ENCODE results near the gene CCDC141. TPM values are rescaled to one million over a fixed set of nuclear protein-coding genes. Genes with fewer than 3 reads are reported as not detected.

CCDC141 gene
- total RNA-seq, 1 donor from 2014 or later = 0.78 TPM

GRCh38 chr2:178915423-178916173 is 134.3 kb downstream of the CCDC141 start:
- H3K4me3 Mint-ChIP-seq = no peak overlapping the region
- H3K27me3 Mint-ChIP-seq (ENCODE audit: insufficient read depth) = no peaks in the 10 kb centered on the region
- no peak overlapping the region for H3K27ac Mint-ChIP-seq
- H3K36me3 Mint-ChIP-seq (ENCODE audit: low read depth) = no peaks in the 10 kb centered on the region
- no peaks in the 10 kb centered on the region for H3K4me1 Mint-ChIP-seq (ENCODE audit: low read depth)
- intact Hi-C loops (cut with micrococcal nuclease) = loop anchor here (2.0 kb wide), 1 partner anchor 215 kb away; no protein-coding TSS in a partner anchor
- no peaks in the 10 kb centered on the region for H3K9me3 Mint-ChIP-seq
- no peak for DNase-seq (ENCODE audit: low spot score)

GRCh38 chr2:178914259-178914849 is 135.6 kb downstream of the CCDC141 start:
- peak; percentile 54 for DNase-seq (ENCODE audit: low spot score)
- Mint-ChIP-seq H3K36me3 (ENCODE audit: low read depth) (no peaks in the 10 kb centered on the region), H3K27me3 (ENCODE audit: insufficient read depth) (no peaks in the 10 kb centered on the region), H3K4me1 (ENCODE audit: low read depth) (no peaks in the 10 kb centered on the region), H3K9me3 (no peaks in the 10 kb centered on the region), H3K27ac (no peak overlapping the region), H3K4me3 (no peak overlapping the region)
- intact Hi-C loops (cut with micrococcal nuclease) = loop anchor here (1.0 to 2.0 kb wide), 5 partner anchors 23 to 215 kb away; no protein-coding TSS in a partner anchor

GRCh38 chr2:178913049-178913441 is 136.9 kb downstream of the CCDC141 start:
- no peak for DNase-seq (ENCODE audit: low spot score)
- H3K4me3 Mint-ChIP-seq = no peak overlapping the region
- intact Hi-C loops (cut with micrococcal nuclease) = no loop called here
- H3K36me3 Mint-ChIP-seq (ENCODE audit: low read depth) = no peaks in the 10 kb centered on the region
- H3K27me3 Mint-ChIP-seq (ENCODE audit: insufficient read depth) = no peaks in the 10 kb centered on the region
- H3K27ac Mint-ChIP-seq = no peak overlapping the region
- H3K4me1 Mint-ChIP-seq (ENCODE audit: low read depth) = no peaks in the 10 kb centered on the region
- no peaks in the 10 kb centered on the region for H3K9me3 Mint-ChIP-seq

GRCh38 chr2:178912416-178913048 is 137.4 kb downstream of the CCDC141 start:
- no peaks in the 10 kb centered on the region for H3K4me1 Mint-ChIP-seq (ENCODE audit: low read depth)
- intact Hi-C loops (cut with micrococcal nuclease) = no loop called here
- no peak overlapping the region for H3K27ac Mint-ChIP-seq
- H3K36me3 Mint-ChIP-seq (ENCODE audit: low read depth) = no peaks in the 10 kb centered on the region
- DNase-seq (ENCODE audit: low spot score) = no peak
- H3K27me3 Mint-ChIP-seq (ENCODE audit: insufficient read depth) = no peaks in the 10 kb centered on the region
- no peaks in the 10 kb centered on the region for H3K9me3 Mint-ChIP-seq
- no peak overlapping the region for H3K4me3 Mint-ChIP-seq

GRCh38 chr2:178911039-178911438 is 138.9 kb downstream of the CCDC141 start:
- no peaks in the 10 kb centered on the region for H3K27me3 Mint-ChIP-seq (ENCODE audit: insufficient read depth)
- no peaks in the 10 kb centered on the region for H3K4me1 Mint-ChIP-seq (ENCODE audit: low read depth)
- intact Hi-C loops (cut with micrococcal nuclease) = no loop called here
- H3K36me3 Mint-ChIP-seq (ENCODE audit: low read depth) = no peaks in the 10 kb centered on the region
- no peak overlapping the region for H3K4me3 Mint-ChIP-seq
- H3K27ac Mint-ChIP-seq = no peak overlapping the region
- DNase-seq (ENCODE audit: low spot score) = no peak
- H3K9me3 Mint-ChIP-seq = no peaks in the 10 kb centered on the region

- H3K27ac Mint-ChIP-seq = no peak overlapping the region
- intact Hi-C loops (cut with micrococcal nuclease) = no loop called here
- H3K4me1 Mint-ChIP-seq (ENCODE audit: low read depth) = no peaks in the 10 kb centered on the region
- H3K36me3 Mint-ChIP-seq (ENCODE audit: low read depth) = no peaks in the 10 kb centered on the region
- H3K9me3 Mint-ChIP-seq = no peaks in the 10 kb centered on the region
- no peak for DNase-seq (ENCODE audit: low spot score)
- H3K4me3 Mint-ChIP-seq = no peak overlapping the region
- H3K27me3 Mint-ChIP-seq (ENCODE audit: insufficient read depth) = no peaks in the 10 kb centered on the region
These were observed 139.9 kb downstream of the CCDC141 start for GRCh38 chr2:178910005-178910404.

- Mint-ChIP-seq H3K27me3 (ENCODE audit: insufficient read depth) (no peaks in the 10 kb centered on the region), H3K4me1 (ENCODE audit: low read depth) (no peaks in the 10 kb centered on the region), H3K27ac (no peak overlapping the region), H3K9me3 (no peaks in the 10 kb centered on the region), H3K36me3 (ENCODE audit: low read depth) (no peaks in the 10 kb centered on the region), H3K4me3 (no peak overlapping the region)
- intact Hi-C loops (cut with micrococcal nuclease) = no loop called here
- no peak for DNase-seq (ENCODE audit: low spot score)
These were observed 140.4 kb downstream of the CCDC141 start for GRCh38 chr2:178909507-178909906.

GRCh38 chr2:178908810-178909209 is 141.1 kb downstream of the CCDC141 start:
- H3K4me1 Mint-ChIP-seq (ENCODE audit: low read depth) = no peaks in the 10 kb centered on the region
- no peak overlapping the region for H3K27ac Mint-ChIP-seq
- H3K27me3 Mint-ChIP-seq (ENCODE audit: insufficient read depth) = no peaks in the 10 kb centered on the region
- DNase-seq (ENCODE audit: low spot score) = no peak
- intact Hi-C loops (cut with micrococcal nuclease) = no loop called here
- no peaks in the 10 kb centered on the region for H3K9me3 Mint-ChIP-seq
- H3K36me3 Mint-ChIP-seq (ENCODE audit: low read depth) = no peaks in the 10 kb centered on the region
- H3K4me3 Mint-ChIP-seq = no peak overlapping the region

GRCh38 chr2:178905261-178905660 is 144.7 kb downstream of the CCDC141 start:
- no peaks in the 10 kb centered on the region for H3K36me3 Mint-ChIP-seq (ENCODE audit: low read depth)
- no peak overlapping the region for H3K27ac Mint-ChIP-seq
- H3K9me3 Mint-ChIP-seq = no peaks in the 10 kb centered on the region
- no peaks in the 10 kb centered on the region for H3K27me3 Mint-ChIP-seq (ENCODE audit: insufficient read depth)
- intact Hi-C loops (cut with micrococcal nuclease) = no loop called here
- no peak for DNase-seq (ENCODE audit: low spot score)
- H3K4me3 Mint-ChIP-seq = no peak overlapping the region
- H3K4me1 Mint-ChIP-seq (ENCODE audit: low read depth) = no peaks in the 10 kb centered on the region

GRCh38 chr2:178899656-178900055 is 150.3 kb downstream of the CCDC141 start:
- Mint-ChIP-seq H3K27ac (no peak overlapping the region), H3K4me3 (no peak overlapping the region), H3K4me1 (ENCODE audit: low read depth) (no peaks in the 10 kb centered on the region), H3K9me3 (no peaks in the 10 kb centered on the region), H3K27me3 (ENCODE audit: insufficient read depth) (peaks cover 2% of the 10 kb centered on the region), H3K36me3 (ENCODE audit: low read depth) (no peaks in the 10 kb centered on the region)
- intact Hi-C loops (cut with micrococcal nuclease) = no loop called here
- DNase-seq (ENCODE audit: low spot score) = no peak

- H3K36me3 Mint-ChIP-seq (ENCODE audit: low read depth) = no peaks in the 10 kb centered on the region
- DNase-seq (ENCODE audit: low spot score) = no peak
- no peaks in the 10 kb centered on the region for H3K9me3 Mint-ChIP-seq
- no peak overlapping the region for H3K4me3 Mint-ChIP-seq
- intact Hi-C loops (cut with micrococcal nuclease) = no loop called here
- H3K27ac Mint-ChIP-seq = no peak overlapping the region
- H3K4me1 Mint-ChIP-seq (ENCODE audit: low read depth) = no peaks in the 10 kb centered on the region
- peaks cover 2% of the 10 kb centered on the region for H3K27me3 Mint-ChIP-seq (ENCODE audit: insufficient read depth)
These were observed 154.1 kb downstream of the CCDC141 start for GRCh38 chr2:178895872-178896271.

GRCh38 chr2:178895171-178895570 is 154.8 kb downstream of the CCDC141 start:
- Mint-ChIP-seq H3K4me3 (no peak overlapping the region), H3K9me3 (no peaks in the 10 kb centered on the region), H3K27me3 (ENCODE audit: insufficient read depth) (peaks cover 2% of the 10 kb centered on the region), H3K4me1 (ENCODE audit: low read depth) (no peaks in the 10 kb centered on the region), H3K27ac (no peak overlapping the region), H3K36me3 (ENCODE audit: low read depth) (no peaks in the 10 kb centered on the region)
- intact Hi-C loops (cut with micrococcal nuclease) = no loop called here
- no peak for DNase-seq (ENCODE audit: low spot score)

Data from activated T-helper 1 cell treated with anti-CD3 and anti-CD28 coated beads, Interleukin-12 subunit alpha, Interleukin-12 subunit beta, Interleukin-2, Interleukin-4 antibody, amounts not matched to agents 30 ng/mL and 10 ng/mL and 1 ng/mL, durations not matched to agents 14 hours and 24 hours and 36 hours (primary cell).